ENCODE results near the gene GAMT. TPM values are rescaled to one million over a fixed set of nuclear protein-coding genes. Genes with fewer than 3 reads are reported as not detected.
A peak's percentile ranks its signal among the peaks of the same experiment; 100 is the strongest.

GAMT gene
- total RNA-seq, 1 experiment from 2014 or later: 27.7 TPM

DNA sequence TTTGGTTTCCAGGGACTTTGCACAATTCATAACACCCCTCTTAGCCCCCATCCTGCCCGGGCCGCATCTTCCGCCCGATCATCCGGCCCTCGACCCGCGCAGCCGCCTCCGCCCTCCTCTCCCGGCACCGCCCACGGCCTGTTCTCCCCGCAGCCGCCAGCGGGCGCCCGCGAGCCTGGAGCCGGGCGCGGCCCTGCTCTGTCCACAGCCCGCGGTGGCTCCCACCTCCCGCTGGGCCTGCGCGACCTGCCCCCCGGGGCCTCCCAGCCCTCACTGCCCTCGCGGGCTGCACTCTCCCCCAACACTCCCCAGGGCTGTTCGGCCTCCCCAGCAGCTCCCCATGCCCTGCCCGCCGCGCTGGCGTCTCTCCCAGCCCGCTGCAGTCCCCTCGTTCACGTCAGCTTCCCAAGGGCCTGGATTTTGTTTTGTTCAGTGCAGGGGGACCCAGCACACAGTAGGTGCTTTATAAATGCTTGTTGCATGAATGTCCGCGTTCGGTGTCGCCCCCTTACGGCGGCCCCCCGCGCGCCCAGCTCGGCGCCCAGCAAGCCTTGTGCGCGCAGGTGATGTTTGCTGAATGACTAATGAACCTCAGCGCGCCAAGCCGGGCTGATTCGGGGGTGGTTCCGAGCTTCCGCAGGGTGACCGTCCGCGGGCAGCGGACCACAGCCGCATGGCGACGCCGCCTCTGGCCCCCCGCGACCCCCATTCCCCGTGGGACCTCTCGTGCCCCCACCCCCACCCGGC is 44.0 kb upstream of the GAMT start:
- no peak overlapping the region for H3K27ac Mint-ChIP-seq
- TF ChIP-seq, protein P1, sequence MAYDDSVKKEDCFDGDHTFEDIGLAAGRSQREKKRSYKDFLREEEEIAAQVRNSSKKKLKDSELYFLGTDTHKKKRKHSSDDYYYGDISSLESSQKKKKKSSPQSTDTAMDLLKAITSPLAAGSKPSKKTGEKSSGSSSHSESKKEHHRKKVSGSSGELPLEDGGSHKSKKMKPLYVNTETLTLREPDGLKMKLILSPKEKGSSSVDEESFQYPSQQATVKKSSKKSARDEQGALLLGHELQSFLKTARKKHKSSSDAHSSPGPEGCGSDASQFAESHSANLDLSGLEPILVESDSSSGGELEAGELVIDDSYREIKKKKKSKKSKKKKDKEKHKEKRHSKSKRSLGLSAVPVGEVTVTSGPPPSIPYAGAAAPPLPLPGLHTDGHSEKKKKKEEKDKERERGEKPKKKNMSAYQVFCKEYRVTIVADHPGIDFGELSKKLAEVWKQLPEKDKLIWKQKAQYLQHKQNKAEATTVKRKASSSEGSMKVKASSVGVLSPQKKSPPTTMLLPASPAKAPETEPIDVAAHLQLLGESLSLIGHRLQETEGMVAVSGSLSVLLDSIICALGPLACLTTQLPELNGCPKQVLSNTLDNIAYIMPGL (CRISPR knock-in tag; IDR thresholded peaks at IDR 0.05): peak; percentile 89
- no peak for TF ChIP-seq ZNF138 (CRISPR knock-in tag; conservative IDR thresholded peaks at IDR 0.05)
- 0 out of 2 replicates have a peak, but pooled peaks have one; percentile 19 for TF ChIP-seq FOXK1 (CRISPR knock-in tag; IDR thresholded peaks at IDR 0.05)
- peak; percentile 65 for TF ChIP-seq MYBL2 (CRISPR knock-in tag; IDR thresholded peaks at IDR 0.05)
- TF ChIP-seq SMAD4 (CRISPR knock-in tag; IDR thresholded peaks at IDR 0.05): no peak
- TF ChIP-seq, protein P2, sequence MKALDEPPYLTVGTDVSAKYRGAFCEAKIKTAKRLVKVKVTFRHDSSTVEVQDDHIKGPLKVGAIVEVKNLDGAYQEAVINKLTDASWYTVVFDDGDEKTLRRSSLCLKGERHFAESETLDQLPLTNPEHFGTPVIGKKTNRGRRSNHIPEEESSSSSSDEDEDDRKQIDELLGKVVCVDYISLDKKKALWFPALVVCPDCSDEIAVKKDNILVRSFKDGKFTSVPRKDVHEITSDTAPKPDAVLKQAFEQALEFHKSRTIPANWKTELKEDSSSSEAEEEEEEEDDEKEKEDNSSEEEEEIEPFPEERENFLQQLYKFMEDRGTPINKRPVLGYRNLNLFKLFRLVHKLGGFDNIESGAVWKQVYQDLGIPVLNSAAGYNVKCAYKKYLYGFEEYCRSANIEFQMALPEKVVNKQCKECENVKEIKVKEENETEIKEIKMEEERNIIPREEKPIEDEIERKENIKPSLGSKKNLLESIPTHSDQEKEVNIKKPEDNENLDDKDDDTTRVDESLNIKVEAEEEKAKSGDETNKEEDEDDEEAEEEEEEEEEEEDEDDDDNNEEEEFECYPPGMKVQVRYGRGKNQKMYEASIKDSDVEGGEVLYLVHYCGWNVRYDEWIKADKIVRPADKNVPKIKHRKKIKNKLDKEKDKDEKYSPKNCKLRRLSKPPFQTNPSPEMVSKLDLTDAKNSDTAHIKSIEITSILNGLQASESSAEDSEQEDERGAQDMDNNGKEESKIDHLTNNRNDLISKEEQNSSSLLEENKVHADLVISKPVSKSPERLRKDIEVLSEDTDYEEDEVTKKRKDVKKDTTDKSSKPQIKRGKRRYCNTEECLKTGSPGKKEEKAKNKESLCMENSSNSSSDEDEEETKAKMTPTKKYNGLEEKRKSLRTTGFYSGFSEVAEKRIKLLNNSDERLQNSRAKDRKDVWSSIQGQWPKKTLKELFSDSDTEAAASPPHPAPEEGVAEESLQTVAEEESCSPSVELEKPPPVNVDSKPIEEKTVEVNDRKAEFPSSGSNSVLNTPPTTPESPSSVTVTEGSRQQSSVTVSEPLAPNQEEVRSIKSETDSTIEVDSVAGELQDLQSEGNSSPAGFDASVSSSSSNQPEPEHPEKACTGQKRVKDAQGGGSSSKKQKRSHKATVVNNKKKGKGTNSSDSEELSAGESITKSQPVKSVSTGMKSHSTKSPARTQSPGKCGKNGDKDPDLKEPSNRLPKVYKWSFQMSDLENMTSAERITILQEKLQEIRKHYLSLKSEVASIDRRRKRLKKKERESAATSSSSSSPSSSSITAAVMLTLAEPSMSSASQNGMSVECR (CRISPR knock-in tag; IDR thresholded peaks at IDR 0.05; ENCODE audit: borderline replicate concordance): no peak
- no peak for TF ChIP-seq TEAD4 (CRISPR knock-in tag; IDR thresholded peaks at IDR 0.05)
- TF ChIP-seq, protein P3, sequence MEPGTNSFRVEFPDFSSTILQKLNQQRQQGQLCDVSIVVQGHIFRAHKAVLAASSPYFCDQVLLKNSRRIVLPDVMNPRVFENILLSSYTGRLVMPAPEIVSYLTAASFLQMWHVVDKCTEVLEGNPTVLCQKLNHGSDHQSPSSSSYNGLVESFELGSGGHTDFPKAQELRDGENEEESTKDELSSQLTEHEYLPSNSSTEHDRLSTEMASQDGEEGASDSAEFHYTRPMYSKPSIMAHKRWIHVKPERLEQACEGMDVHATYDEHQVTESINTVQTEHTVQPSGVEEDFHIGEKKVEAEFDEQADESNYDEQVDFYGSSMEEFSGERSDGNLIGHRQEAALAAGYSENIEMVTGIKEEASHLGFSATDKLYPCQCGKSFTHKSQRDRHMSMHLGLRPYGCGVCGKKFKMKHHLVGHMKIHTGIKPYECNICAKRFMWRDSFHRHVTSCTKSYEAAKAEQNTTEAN (CRISPR knock-in tag; IDR thresholded peaks at IDR 0.05): peak; percentile 62; the same call in 1 of the 2 replicates
- no peak for TF ChIP-seq CREM (CRISPR knock-in tag; IDR thresholded peaks at IDR 0.05)
- TF ChIP-seq, protein P4, sequence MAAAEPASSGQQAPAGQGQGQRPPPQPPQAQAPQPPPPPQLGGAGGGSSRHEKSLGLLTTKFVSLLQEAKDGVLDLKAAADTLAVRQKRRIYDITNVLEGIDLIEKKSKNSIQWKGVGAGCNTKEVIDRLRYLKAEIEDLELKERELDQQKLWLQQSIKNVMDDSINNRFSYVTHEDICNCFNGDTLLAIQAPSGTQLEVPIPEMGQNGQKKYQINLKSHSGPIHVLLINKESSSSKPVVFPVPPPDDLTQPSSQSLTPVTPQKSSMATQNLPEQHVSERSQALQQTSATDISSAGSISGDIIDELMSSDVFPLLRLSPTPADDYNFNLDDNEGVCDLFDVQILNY (CRISPR knock-in tag; IDR thresholded peaks at IDR 0.05): peak; percentile 53; the same call in 1 of the 2 replicates
- TF ChIP-seq, protein P5, sequence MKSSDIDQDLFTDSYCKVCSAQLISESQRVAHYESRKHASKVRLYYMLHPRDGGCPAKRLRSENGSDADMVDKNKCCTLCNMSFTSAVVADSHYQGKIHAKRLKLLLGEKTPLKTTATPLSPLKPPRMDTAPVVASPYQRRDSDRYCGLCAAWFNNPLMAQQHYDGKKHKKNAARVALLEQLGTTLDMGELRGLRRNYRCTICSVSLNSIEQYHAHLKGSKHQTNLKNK (CRISPR knock-in tag; IDR thresholded peaks at IDR 0.05): 0 out of 2 replicates have a peak, but pooled peaks have one; percentile 2
- no peak for TF ChIP-seq NR3C1 (CRISPR knock-in tag; conservative IDR thresholded peaks at IDR 0.05; ENCODE audit: low read depth)
- peak; percentile 64; the same call in 1 of the 2 replicates for TF ChIP-seq FOXP1 (CRISPR knock-in tag; IDR thresholded peaks at IDR 0.05; ENCODE audit: borderline replicate concordance)
- TF ChIP-seq, protein P6, sequence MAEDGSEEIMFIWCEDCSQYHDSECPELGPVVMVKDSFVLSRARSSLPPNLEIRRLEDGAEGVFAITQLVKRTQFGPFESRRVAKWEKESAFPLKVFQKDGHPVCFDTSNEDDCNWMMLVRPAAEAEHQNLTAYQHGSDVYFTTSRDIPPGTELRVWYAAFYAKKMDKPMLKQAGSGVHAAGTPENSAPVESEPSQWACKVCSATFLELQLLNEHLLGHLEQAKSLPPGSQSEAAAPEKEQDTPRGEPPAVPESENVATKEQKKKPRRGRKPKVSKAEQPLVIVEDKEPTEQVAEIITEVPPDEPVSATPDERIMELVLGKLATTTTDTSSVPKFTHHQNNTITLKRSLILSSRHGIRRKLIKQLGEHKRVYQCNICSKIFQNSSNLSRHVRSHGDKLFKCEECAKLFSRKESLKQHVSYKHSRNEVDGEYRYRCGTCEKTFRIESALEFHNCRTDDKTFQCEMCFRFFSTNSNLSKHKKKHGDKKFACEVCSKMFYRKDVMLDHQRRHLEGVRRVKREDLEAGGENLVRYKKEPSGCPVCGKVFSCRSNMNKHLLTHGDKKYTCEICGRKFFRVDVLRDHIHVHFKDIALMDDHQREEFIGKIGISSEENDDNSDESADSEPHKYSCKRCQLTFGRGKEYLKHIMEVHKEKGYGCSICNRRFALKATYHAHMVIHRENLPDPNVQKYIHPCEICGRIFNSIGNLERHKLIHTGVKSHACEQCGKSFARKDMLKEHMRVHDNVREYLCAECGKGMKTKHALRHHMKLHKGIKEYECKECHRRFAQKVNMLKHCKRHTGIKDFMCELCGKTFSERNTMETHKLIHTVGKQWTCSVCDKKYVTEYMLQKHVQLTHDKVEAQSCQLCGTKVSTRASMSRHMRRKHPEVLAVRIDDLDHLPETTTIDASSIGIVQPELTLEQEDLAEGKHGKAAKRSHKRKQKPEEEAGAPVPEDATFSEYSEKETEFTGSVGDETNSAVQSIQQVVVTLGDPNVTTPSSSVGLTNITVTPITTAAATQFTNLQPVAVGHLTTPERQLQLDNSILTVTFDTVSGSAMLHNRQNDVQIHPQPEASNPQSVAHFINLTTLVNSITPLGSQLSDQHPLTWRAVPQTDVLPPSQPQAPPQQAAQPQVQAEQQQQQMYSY (CRISPR knock-in tag; IDR thresholded peaks at IDR 0.05): peak; percentile 72; the same call in 1 of the 2 replicates
- 0 out of 2 replicates have a peak, but pooled peaks have one; percentile 34 for TF ChIP-seq TCF7 (CRISPR knock-in tag; IDR thresholded peaks at IDR 0.05; ENCODE audit: low read depth)
- TF ChIP-seq SP1 (CRISPR knock-in tag; conservative IDR thresholded peaks at IDR 0.05): peak; percentile 83
- TF ChIP-seq MXD4 (CRISPR knock-in tag; IDR thresholded peaks at IDR 0.05; ENCODE audit: borderline replicate concordance): no peak
- TF ChIP-seq ZNF423 (CRISPR knock-in tag; IDR thresholded peaks at IDR 0.05): peak; percentile 48; the same call in 1 of the 2 replicates
- TF ChIP-seq, protein P7, sequence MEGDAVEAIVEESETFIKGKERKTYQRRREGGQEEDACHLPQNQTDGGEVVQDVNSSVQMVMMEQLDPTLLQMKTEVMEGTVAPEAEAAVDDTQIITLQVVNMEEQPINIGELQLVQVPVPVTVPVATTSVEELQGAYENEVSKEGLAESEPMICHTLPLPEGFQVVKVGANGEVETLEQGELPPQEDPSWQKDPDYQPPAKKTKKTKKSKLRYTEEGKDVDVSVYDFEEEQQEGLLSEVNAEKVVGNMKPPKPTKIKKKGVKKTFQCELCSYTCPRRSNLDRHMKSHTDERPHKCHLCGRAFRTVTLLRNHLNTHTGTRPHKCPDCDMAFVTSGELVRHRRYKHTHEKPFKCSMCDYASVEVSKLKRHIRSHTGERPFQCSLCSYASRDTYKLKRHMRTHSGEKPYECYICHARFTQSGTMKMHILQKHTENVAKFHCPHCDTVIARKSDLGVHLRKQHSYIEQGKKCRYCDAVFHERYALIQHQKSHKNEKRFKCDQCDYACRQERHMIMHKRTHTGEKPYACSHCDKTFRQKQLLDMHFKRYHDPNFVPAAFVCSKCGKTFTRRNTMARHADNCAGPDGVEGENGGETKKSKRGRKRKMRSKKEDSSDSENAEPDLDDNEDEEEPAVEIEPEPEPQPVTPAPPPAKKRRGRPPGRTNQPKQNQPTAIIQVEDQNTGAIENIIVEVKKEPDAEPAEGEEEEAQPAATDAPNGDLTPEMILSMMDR (IDR thresholded peaks at IDR 0.05): peak; percentile 88
- TF ChIP-seq KAT7 (CRISPR knock-in tag; IDR thresholded peaks at IDR 0.05; ENCODE audit: borderline replicate concordance): peak; percentile 66; the same call in 1 of the 2 replicates

More for the DNA sequence above, 44.0 kb upstream of the GAMT start:
- DNase-seq (ENCODE audit: low spot score) (peak; percentile 82), ATAC-seq (peak; percentile 56)
- ChIA-PET CTCF (interaction anchor here (0.8 to 5.0 kb wide), 19 partner anchors 9 to 348 kb away, joined by 3 to 56 read pairs (median 6); partner anchors contain the start of genes C19orf25 and REEP6), POLR2A (interaction anchor here (1.4 to 1.8 kb wide), 3 partner anchors 28 to 166 kb away, joined by 3 to 5 read pairs (median 4); no protein-coding TSS in a partner anchor)
- H3K36me3 Mint-ChIP-seq: peaks cover 23% of the 10 kb centered on the region
- H3K4me3 Mint-ChIP-seq: peak overlapping the region; percentile 69
- peaks cover 19% of the 10 kb centered on the region for H3K4me1 Mint-ChIP-seq
- H3K27me3 Mint-ChIP-seq (ENCODE audit: low read depth): peaks cover 38% of the 10 kb centered on the region
- no peaks in the 10 kb centered on the region for H3K9me3 Mint-ChIP-seq
